GM19463 (cell line): ENCODE measurements around the gene ZNF83.
A peak's percentile ranks its signal among the peaks of the same experiment; 100 is the strongest.
"Not testable (repeated sequence)": the region's sequence is repeated elsewhere in the genome, so short reads cannot be mapped to it uniquely, and the experiment has no call there.

ENCODE experiments used
- ATAC-seq: cut with Tn5 transposase; IDR thresholded peaks from one replicate; pipeline ENCODE4 v1.9.1; 2021; ENCODE audit warnings: mild to moderate bottlenecking, moderate library complexity; ENCODE audit not compliant: unreplicated experiment

ZNF83 gene

DNA sequence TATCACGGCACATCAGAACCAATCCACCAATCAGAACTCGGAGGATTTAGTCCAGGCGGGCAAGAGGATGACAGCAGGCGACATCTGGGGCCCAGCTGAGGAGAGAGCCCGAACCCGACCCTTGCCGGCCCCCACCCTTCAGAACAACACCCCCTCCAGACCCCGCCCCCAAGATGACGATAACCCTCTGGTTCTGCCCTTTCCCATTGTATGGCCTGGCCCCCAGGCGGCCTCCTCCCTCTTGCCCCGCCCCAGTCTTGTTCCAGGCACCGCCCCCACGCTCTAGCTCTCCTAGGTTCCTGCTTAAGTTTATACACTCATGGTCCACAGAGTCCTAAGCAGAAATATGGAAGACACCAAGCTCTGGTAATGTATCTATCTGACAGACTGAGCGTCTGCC lies 2.8 kb upstream of the ZNF83 start:
- no peak for ATAC-seq

DNA sequence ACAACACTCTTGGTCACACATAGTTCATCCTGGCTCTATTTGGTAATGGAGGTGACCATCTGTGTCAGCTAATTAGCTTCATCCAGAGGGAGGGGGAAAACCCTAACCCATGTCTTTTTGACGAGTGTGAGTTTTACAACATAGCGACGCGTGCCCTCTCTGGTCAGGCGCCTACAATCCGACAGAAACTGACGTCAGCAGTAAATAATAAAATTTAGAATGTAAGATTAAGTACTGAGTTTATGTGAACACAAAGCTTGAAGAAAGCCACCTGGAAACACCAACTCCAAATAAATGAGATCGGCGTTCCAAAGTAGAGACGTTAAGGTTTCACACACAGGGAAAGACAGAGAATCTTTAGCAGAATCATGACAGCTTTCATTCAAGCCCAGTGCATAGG lies 1.8 kb upstream of the ZNF83 start:
- ATAC-seq: no peak

DNA sequence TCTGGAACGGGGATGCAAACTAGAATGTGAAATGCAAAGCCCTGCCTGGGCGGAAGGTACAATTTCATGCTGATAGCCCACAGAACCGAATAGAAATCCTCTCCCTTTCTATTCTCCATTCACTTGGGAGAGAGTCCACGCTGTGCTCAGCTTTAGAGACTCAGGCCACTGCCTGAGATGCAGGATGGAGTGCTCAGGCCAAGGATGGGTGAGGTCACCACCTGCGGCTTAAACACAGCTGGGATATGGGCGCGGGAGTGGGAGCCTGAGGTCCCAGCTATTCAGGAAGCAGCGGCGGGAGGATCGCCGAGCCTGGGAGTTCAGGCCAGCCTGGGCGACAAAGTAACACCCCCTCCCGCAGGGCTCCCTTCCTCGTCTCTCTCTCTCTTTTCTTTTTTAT lies 446 bp upstream of the ZNF83 start:
- ATAC-seq: no peak

DNA sequence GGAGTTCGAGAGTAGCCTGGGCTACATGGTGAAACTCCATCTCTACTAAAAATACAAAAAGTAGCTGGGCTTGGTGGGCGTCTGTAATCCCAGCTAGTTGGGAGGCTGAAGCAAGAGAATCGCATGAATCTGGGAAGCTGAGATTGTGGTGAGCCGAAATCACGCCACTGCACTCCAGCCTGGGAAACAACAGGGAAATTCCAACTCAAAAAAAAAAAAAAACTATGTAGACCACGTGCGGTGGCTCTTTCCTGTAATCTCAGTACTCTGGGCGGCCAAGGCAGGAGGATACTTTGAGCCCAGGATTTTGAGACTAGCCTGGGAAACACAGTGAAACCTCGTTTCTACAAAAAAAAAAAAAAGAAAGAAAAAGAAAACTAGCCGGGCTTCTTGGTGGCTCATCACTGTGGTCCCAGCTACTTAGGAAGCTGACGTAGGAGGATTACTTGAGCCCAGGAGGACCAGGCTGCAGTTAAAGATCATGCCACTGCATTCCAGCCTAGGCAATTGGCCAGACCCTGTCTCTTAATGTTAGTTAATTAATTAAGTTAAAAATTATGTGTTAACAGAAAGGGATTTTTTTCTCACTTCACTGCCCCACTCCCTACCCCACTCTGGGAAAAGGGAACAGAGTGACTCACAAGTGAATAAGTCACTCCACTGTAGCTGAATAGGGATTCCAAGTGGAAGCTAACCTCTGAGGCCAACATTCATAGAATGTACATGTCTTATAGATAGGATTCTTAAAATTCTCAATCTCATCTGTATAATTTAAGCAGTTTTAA lies 2.2 kb downstream of the ZNF83 start:
- no peak for ATAC-seq

DNA sequence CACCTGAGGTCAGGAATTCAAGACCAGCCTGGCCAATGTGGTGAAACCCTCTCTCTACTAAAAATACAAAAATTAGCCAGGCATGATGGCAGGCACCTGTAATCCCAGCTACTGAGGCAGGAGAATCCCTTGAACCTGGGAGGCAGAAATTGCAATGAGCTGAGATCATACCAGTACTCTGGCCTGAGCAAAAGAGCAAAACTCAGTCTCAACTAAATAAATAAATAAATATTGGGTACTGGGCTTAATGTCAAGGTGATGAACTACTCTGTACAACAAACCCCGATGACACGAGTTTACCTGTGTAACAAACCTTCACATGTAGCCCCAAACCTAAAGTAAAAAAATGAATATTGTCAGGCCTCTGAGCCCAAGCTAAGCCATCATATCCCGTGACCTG lies 10.7 kb downstream of the ZNF83 start:
- ATAC-seq: not testable (repeated sequence)

DNA sequence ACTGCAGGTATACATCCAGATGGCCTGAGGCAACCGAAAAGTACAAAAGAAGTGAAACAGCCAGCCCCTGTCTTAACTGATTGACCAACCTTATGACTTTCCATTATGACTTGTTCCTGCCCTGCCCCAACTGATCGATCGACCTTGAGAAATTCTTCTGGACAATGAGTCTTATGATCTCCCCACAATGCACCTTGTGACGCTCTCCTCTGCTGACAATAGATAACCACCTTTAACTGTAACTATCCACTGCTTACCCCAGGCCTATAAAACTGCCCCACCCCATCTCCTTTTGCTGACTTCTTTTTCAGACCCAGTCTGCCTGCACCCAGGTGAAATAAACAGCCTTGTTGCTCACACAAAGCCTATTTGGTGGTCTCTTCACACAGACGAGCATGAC lies 11.2 kb downstream of the ZNF83 start:
- no peak for ATAC-seq

DNA sequence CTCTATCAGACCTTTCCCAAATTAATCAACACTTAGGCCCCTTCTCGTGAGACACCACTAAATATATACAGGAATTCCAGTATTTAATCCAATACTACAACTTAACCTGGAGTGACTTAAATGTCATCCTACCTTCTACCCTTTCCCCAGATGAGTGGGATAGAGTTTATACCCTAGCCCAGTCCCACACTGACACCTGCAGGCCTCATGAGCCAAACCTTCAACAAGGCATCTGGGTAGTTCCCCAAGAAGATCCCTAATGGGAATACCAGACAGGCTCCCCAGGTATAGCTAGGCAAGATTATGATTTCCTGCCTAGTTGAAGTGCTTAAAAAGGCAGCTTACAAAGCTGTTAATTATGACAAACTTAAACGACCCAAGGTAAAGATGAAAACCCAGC lies 15.9 kb downstream of the ZNF83 start:
- ATAC-seq: no peak

DNA sequence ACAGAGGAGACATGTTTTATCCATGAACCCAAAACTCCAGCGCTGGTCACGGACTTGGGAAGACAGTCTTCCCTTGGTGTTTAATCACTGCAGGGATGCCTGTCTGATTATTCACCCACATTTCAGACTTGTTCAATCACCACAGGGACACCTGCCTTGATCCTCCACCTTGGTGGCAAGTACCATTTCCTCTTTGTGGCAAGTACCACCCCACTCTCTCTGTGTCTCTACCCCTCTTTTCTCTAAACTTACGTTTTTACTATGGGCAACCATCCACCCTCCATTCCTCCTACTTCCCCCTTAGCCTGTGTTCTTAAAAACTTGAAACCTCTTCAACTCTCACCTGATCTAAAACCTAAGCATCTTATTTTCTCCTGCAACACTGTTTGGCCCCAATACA lies 16.8 kb downstream of the ZNF83 start:
- no peak for ATAC-seq

DNA sequence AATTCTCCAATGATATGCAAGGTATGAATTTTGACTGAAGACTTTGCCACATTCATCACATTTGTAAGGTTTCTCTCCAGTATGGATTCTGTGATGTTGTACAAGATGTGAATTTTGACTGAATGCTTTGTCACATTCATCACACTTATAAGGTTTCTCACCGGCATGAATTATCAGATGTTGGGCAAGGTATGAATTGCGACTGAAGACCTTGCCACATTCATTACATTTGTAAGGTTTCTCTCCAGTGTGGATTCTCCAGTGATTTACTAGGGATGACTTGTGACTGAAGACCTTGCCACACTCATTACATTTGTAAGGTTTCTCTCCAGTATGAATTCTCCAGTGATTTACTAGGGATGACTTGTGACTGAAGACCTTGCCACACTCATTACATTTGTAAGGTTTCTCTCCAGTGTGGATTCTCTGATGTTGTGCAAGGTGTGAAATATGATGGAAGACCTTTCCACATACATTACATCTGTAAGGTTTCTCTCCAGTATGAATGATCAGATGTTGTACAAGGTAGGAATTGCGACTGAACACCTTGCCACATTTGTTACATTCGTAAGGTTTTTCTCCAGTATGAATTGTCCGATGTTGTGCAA lies 24.8 kb downstream of the ZNF83 start:
- ATAC-seq: no peak

DNA sequence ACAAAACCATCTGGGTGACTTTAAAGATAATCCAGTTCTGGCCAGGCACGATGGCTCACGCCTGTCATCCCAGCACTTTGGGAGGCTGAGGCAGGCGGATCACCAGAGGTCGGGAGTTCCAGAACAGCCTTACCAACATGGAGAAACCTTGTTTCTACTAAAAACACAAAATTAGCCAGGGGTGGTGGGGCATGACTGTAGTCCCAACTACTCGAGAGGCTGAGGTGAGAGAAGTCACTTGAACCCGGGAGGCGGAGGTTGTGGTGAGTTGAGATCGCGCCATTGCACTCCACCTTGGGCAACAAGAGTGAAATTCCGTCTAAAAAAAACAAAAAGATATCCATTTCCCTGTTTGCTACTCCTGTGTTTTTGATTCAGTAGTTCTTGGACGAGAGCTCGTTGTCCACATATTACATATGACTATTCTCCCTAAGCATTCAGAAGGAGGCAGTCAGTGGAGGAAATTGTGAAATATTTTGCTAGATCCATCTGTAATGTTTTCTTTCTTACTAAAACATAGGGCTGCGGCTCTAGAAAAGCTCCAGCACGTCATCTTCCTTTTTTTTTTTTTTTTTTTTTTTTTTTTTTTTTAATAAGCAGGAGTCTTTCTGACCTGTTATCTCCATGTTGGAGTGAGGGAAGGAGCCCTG lies 34.5 kb downstream of the ZNF83 start:
- ATAC-seq: no peak

DNA sequence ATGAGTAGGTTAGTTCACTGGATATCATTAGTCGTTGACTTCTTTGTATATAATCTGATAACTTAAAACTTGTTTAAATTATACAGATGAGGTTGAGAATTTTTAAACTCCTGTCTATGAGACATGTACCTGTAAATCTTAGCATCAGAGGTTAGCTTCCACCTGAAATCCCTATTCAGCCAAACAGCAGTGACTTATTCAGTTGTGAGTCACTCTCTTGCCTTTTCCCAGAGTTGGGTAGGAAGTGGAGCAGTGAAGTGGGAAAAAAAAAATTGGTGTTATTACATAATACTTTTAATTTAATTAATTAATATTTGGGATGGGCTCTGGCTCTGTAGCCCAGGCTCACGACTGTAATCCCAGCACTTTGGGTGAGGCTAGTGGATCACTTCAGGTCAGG lies 35.2 kb downstream of the ZNF83 start:
- ATAC-seq: no peak

DNA sequence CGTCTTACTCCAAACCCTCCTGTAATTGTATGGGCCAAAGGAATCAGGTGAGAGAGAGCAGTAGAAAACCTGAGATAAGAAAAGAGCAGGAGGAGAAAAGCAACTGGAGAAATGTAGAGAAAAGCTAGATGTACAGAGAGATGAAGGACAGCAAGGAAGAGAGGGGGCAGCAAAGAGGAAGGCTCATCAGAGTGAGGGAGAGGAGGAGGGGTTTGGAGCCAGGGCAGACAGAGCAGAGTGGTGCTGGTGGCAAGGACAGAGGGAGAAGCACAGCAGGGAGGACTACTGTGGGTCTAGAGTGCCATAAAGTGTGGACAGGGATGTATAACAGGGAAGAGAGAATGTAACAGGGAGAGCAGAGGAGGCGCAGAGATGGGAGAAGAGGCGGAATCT lies 36.2 kb downstream of the ZNF83 start:
- ATAC-seq: not testable (repeated sequence)

DNA sequence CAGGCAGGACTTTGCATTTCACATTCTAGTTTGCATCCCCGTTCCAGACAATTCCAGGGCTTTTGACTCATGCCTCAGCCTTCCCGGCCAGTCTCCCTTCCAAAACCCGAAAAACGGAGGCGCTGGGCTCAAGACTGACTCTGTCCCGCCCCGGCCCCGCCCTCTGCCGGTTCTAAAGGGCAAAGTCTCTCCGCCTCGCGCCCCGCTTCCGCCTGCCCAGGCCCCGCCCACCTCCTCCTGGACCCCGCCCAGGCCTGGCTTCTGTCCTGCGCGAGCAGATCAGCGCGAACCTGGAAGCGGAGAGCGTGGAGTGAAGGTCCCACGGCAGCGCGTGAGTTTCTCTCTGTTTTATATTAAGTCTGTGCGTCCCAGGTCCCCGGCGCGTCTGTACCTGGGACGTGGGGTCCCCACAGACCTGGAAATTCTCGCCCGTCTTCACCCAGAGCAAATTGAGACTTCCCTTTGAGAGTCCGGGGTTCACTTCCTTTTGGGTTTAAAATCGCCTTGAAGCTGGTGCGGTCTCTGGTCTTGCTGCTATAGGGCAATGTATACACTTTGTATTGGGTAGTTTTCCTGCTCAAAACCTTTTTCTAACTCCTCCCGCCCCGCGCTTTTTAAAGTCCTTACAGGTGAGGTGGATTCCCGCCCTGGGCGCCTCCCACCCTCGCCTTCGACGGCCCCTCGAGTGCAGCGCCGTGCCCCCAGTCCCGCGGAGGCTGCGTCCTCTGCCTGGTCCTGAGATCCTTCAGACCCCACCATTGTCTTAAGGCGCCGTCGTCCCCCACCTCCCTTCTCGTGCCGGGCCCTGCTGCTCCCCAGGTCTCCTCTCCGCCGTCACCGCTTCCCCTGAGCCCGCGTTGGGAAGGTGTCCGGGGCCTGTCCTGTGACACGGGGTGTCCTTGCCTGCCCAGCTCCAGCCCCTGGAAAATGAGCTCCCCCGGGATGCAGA lies 36.9 kb downstream of the ZNF83 start:
- peak; percentile 96 for ATAC-seq

DNA sequence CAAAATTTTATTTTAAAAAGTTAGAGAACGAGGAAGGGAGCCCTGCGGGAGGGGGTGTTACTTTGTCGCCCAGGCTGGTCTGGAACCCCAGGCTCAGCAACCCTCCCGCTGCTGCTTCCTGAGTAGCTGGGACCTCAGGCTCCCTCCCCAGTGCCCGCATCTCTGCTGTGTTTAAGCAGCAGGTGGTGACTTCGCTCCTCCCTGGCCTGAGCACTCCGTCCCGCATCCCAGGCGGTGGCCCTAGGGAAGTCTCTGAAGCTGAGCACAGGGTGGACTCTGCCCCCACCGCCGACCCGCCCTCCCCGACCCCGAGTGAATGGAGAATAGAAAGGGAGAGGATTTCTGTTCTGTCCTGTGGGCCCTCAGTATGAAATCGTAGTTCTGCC lies 37.5 kb downstream of the ZNF83 start:
- ATAC-seq: peak; percentile 21

DNA sequence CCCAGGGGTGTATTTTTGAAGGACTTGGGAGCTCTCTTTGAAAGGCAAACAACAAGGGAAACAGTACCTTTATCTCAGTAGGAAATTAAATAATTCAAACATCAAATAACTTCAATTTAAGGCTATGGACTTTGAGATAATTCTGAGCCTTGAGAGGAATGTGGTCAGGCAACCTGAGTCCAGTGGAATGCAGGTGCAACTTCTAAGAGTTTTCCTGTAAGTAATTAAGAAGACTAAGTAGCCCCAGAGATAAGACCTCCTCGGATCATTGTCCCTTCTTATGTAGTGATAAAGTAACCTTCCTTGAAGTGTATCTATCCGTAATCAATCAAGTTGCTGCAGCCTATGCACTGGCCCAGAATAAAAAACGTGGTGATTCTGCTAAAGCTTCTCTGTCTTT lies 38.9 kb downstream of the ZNF83 start:
- ATAC-seq: no peak

DNA sequence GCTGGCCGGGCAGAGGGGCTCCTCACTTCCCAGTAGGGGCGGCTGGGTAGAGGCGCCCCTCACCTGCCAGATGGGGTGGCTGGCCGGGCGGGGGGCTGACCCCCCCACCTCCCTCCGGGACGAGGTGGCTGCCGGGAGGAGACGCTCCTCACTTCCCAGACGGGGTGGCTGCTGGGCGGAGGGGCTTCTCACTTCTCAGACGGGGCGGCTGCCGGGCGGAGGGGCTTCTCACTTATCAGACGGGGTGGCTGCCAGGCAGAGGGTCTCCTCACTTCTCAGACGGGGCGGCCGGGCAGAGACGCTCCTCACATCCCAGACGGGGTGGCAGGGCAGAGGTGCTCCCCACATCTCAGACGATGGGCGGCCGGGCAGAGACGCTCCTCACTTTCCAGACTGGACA lies 44.7 kb downstream of the ZNF83 start:
- not testable (repeated sequence) for ATAC-seq

DNA sequence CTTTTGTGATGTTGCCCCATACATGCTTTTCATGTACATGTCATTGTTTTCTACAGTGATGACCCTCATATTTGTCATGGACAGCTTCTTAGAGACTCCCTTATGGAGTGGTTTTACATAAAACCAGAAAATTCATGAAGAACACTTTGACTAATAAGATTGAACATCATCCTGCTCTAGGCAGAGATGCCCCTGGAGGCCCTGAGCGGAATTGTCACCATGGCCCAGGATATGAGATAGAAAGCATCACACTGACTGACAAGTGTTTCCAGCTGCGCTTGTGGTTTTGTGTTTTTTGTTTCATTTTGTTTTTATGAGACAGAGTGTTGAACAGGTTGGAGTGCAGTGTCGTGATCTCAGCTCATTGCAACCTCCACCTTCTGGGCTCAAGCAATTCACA lies 45.9 kb downstream of the ZNF83 start:
- ATAC-seq: no peak

DNA sequence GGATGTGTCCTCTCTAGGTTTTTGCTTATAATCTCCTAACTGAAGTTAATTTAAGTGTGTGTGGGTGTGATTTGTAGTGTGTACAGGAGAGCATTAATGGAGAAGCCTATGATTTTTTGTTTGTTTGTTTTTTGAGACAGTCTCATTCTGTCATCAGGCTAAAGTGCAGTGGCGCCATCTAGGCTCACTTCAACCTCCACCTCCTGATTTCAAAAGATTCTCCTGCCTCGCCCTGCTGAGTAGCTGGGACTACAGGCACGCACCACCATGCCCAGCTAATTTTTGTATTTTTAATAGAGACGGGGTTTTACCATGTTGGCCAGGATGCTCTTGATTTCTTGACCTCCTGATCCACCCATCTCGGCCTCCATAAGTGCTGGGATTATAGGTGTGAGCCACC lies 47.4 kb downstream of the ZNF83 start:
- no peak for ATAC-seq

DNA sequence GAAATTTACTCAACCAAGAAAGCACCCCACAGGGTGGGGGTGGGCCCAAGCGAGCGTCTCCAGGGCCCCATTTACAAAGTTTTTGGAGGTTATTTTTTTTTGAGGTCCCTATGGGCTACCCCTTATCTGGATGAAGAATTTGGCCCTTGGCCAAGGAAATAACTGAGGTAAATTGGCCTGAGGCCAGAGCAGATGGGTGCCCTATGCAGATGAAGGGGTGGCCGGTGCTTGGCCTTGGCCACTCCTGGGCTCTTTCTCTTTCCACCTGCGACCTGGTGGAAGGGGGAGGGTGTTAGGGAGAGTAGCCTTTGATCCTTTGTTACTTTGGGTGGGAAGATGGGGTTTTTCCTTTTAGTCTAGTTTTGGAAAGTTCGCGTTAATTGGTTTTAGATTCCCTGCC lies 52.6 kb downstream of the ZNF83 start:
- no peak for ATAC-seq

DNA sequence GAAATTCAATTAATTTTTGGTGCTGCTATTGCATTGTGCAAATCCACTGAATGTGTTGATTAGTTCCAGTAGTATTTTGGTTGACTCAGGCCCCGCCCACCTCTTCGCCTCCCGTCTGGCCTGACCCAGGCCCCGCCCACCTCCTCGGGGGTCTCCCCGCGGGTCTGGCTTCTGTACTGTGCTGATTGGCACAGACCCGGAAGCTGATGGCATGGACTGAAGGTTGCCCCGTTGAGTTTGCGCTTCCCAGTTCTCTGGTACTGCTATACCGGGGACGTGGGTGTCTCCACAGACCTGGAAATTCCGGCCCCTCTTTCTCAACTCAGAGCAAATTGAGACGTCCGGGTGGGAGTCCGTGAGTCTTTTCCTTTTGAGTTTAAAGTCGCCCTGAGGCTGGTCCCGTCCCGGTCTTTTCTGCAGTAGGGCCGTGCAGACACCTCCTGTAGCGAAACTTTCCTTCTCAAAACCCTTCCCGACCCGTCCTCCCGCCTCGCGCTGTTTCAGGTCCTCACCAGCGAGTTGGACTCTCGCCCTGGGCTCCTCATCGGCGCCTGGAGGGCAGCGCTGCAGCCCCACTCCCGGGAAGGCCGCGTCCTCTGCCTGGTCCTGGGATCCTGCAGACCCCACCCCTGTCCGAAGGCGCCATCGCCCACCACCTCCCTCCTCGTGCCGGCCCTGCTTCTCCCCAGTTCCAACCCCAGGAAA lies 53.3 kb downstream of the ZNF83 start:
- ATAC-seq: no peak
